Ishikawa (cell line): ENCODE results near the gene PTPRS.

ENCODE experiments used
- CEBPB ChIP-seq: IDR thresholded peaks from 2 replicates; pipeline ENCODE4 v1.6.1; 2012
- CREB1 ChIP-seq: IDR thresholded peaks from 2 replicates; pipeline ENCODE4 v1.6.1; 2012; ENCODE audit warnings: low read depth
- EGR1 ChIP-seq: IDR thresholded peaks from 2 replicates; pipeline ENCODE4 v1.6.1; 2012
- EP300 ChIP-seq: IDR thresholded peaks from 2 replicates; pipeline ENCODE4 v1.6.1; 2012; ENCODE audit warnings: borderline replicate concordance
- FOXM1 ChIP-seq: IDR thresholded peaks from 2 replicates; pipeline ENCODE4 v1.6.1; 2012; ENCODE audit warnings: low read depth, borderline replicate concordance
- NFIC ChIP-seq: IDR thresholded peaks from 2 replicates; pipeline ENCODE4 v1.6.1; 2012
- RAD21 ChIP-seq: IDR thresholded peaks from 2 replicates; pipeline ENCODE4 v1.6.1; 2012; ENCODE audit warnings: low read depth
- TAF1 ChIP-seq: IDR thresholded peaks from 2 replicates; pipeline ENCODE4 v1.6.1; 2012; ENCODE audit warnings: low read depth, mild to moderate bottlenecking
- TCF12 ChIP-seq: IDR thresholded peaks from 2 replicates; pipeline ENCODE4 v1.6.1; 2012; ENCODE audit warnings: low read depth
- TEAD4 ChIP-seq: IDR thresholded peaks from 2 replicates; pipeline ENCODE4 v1.6.1; 2012
- YY1 ChIP-seq: IDR thresholded peaks from 2 replicates; pipeline ENCODE4 v1.6.1; 2012; ENCODE audit warnings: low read depth
- ZBTB7A ChIP-seq: IDR thresholded peaks from 2 replicates; pipeline ENCODE4 v1.6.1; 2012; ENCODE audit warnings: low read depth
- TF ChIP-seq, protein P1 (sequence below): IDR thresholded peaks from 2 replicates; pipeline ENCODE4 v1.6.1; 2012; ENCODE audit warnings: low read depth, mild to moderate bottlenecking
- TF ChIP-seq, protein P2 (sequence below): IDR thresholded peaks from 2 replicates; pipeline ENCODE4 v1.6.1; 2012
- TF ChIP-seq, protein P3 (sequence below): IDR thresholded peaks from 2 replicates; pipeline ENCODE4 v1.6.1; 2012

PTPRS gene

DNA sequence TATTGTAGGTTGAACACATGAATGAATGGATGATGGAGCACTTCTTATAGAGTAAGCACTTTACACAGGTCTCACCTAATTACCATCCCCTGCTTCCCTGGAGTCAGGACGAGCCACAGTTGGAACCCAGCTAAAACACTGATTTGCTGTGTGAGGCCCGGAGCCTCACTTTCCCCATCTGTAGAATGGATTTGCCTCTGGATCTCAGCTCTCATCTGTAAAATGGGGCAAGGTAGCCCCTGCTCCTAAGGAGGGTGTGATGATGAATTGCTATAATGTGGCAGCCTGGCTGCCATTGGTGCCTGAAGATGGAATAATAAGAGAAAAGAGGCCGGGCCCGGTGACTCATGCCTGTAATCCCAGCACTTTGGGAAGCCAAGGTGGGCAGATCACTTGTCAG, 1.4 kb upstream of the PTPRS start:
- TF ChIP-seq, protein P1, sequence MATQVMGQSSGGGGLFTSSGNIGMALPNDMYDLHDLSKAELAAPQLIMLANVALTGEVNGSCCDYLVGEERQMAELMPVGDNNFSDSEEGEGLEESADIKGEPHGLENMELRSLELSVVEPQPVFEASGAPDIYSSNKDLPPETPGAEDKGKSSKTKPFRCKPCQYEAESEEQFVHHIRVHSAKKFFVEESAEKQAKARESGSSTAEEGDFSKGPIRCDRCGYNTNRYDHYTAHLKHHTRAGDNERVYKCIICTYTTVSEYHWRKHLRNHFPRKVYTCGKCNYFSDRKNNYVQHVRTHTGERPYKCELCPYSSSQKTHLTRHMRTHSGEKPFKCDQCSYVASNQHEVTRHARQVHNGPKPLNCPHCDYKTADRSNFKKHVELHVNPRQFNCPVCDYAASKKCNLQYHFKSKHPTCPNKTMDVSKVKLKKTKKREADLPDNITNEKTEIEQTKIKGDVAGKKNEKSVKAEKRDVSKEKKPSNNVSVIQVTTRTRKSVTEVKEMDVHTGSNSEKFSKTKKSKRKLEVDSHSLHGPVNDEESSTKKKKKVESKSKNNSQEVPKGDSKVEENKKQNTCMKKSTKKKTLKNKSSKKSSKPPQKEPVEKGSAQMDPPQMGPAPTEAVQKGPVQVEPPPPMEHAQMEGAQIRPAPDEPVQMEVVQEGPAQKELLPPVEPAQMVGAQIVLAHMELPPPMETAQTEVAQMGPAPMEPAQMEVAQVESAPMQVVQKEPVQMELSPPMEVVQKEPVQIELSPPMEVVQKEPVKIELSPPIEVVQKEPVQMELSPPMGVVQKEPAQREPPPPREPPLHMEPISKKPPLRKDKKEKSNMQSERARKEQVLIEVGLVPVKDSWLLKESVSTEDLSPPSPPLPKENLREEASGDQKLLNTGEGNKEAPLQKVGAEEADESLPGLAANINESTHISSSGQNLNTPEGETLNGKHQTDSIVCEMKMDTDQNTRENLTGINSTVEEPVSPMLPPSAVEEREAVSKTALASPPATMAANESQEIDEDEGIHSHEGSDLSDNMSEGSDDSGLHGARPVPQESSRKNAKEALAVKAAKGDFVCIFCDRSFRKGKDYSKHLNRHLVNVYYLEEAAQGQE: no peak
- TF ChIP-seq CREB1 (no peak), CEBPB (no peak), TCF12 (no peak), YY1 (no peak), TAF1 (no peak), RAD21 (no peak), FOXM1 (no peak), TEAD4 (no peak), NFIC (no peak), EP300 (no peak), EGR1 (no peak), ZBTB7A (no peak)
- TF ChIP-seq, protein P2, sequence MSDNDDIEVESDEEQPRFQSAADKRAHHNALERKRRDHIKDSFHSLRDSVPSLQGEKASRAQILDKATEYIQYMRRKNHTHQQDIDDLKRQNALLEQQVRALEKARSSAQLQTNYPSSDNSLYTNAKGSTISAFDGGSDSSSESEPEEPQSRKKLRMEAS: no peak
- TF ChIP-seq, protein P3, sequence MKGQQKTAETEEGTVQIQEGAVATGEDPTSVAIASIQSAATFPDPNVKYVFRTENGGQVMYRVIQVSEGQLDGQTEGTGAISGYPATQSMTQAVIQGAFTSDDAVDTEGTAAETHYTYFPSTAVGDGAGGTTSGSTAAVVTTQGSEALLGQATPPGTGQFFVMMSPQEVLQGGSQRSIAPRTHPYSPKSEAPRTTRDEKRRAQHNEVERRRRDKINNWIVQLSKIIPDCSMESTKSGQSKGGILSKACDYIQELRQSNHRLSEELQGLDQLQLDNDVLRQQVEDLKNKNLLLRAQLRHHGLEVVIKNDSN: no peak

DNA sequence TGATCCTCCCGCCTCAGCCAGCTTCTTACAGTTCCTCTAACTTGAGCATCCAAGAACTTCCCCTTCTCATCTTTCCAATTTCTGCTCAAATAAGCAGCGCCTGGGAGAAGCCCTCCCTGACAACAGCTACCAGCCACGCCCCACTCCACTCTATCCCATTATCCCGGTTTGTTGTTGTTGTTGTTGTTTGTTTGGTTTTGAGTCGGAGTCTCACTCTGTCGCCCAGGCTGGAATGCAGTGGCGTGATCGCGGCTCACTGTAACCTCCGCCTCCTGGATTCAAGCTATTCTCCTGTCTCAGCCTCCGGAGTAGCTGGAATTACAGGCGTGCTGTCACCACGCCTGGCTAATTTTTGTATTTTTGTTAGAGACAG, 822 bp upstream of the PTPRS start:
- TF ChIP-seq YY1 (no peak), EGR1 (no peak), RAD21 (no peak), ZBTB7A (no peak), FOXM1 (no peak)
- TF ChIP-seq, protein P3: no peak

DNA sequence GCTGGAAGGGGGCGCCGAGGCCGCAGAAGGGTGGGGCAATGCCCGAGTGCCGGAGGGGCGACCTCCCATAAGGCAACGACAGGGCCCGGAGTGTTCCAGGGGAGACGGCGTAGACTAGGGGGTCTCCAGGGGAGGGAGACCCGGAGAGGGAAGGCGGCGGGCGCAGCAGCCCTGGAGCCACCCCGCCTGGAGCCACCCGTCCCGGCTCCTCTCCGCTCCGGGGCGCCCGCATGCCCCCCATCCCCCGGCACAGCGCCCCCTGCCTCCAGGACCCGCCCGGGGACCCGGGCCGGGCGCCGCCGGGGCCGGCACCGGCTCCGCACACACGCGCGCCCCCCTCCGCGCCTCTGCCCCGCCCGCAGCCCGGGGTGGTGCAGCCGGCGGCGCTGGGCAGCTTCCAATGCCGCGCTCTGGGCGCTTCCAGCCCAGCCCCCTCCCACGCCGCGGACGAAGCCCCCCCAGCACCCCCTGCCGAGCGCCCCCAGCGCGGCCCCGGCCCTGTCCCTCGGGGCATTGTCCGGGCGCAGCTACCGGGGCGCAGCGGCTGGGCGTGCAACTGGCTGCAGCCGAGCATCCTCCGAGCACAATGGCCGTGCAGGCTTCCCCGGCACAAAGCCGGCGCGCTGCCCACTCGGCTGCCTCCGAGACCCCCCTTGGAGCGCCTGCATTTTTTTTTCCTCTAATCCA, 519 bp downstream of the PTPRS start:
- TF ChIP-seq ZBTB7A (peak; percentile 51; the same call in 1 of the 2 replicates), TEAD4 (no peak)

DNA sequence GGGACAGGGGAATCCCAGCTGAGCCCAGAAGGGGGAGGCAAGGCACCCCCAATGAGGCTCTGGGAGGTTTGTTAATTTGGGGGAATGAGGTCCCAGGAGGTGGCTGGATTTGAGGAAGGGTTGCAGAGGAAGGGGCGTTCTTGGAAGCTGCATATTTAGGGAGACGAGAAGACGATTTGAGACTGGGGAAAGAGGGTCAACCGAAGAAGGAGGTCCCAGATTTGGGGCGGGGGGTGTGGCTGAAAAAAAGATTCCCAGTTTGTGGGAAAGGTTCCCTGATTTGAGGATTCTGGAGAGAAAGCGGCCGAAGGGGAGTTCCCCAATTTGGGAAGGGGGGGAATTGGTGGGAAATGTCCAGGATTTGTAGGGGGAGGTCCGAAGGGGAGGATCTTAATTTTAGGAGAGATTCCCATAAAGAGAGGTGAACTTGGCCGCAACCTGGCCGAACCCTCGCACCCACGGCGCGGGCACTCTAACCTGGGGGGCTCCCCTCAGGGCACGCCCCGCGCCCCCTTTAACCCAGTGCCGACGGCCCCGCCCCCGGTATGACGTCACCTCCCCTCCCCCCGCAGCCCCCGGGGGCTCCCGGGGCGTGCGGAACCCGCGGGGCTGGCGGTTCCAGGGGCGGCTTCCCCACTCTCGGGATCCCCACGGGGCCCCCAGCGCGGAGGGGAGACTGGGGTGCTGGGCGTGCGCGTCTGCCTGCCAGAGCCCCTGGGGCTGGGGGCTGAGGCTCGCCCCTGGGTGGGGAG, 1.2 kb downstream of the PTPRS start:
- TF ChIP-seq CREB1 (no peak), NFIC (no peak)
- TF ChIP-seq, protein P3: no peak

DNA sequence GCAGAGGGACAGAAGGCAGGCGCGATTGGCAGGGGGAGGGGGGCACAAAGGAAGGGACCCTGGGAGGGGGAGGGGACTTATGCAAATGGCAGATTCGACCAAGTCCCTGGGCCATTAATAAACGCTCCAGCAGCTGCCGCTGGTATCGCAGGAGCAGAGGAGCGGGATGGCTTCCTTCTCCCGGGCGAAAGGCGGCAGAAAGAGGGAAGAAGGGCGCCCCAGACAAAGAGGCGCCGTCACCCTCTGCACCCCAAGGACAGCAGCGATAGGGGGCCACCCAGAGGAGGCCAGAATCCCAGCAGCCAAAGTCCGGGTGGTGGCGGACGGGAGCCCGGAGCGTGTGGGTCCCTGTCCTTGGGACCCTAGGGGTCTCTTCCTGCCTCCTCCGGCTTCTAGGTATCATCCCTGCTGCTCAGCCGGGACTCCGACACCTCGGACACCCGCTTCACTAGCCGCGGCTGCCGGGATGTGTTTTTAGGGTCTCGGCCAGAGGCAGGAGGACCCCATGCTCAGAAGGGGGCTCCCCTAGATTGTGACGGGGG, 1.9 kb downstream of the PTPRS start:
- TF ChIP-seq, protein P3: no peak
- TF ChIP-seq CEBPB (no peak), EP300 (no peak), EGR1 (no peak), TCF12 (no peak), TEAD4 (no peak), FOXM1 (no peak), ZBTB7A (no peak), NFIC (no peak), TAF1 (no peak), CREB1 (no peak)
- TF ChIP-seq, protein P1: no peak
